ENCODE measurements around the gene GTF2B.
A peak's percentile ranks its signal among the peaks of the same experiment; 100 is the strongest.
"Not testable (repeated sequence)": the region's sequence is repeated elsewhere in the genome, so short reads cannot be mapped to it uniquely, and the experiment has no call there.

GTF2B gene

DNA sequence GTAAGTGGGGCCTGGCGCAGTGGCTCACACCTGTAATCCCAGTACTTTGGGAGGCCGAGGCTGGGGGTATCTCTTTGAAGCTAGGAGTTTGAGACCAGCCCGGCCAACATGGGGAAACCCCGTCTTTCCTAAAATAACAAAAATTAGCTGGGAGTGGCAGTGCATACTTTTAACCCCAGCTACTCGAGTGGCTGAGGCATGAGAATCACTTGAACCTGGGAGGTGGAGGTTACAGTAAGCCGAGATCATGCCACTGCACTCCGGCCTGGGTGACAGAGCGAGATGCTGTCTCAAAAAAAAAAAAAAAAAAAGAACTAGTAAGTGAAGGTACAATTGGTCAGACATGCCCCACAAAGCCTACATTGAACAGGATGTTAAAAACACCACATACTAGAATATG is 10.7 kb downstream of the GTF2B start:
- FAIRE-seq = not testable (repeated sequence)

GRCh38 chr1:88878731-88879130 is 12.6 kb downstream of the GTF2B start:
- no peak for FAIRE-seq

GRCh38 chr1:88877911-88878310 is 13.5 kb downstream of the GTF2B start:
- no peak for FAIRE-seq

DNA sequence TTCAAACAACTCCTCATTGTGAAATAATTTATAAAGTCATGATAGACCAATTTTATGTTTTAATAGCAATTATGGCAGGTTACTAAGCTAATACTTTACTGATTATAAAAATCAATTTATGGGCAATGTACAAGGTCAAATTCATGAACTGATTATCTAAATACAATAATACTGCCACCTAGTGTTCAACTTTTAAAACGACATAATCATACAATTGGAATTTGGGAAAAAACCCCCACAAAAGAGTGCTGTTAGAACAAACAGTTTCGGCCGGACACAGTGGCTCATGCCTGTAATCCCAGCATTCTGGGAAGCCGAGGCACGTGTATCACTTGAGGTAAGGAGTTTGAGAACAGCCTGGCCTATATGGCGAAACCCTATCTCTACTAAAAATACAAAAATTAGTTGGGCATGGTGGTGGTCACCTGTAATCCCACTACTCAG is 14.0 kb downstream of the GTF2B start:
- peak; percentile 69 for FAIRE-seq

- FAIRE-seq = no peak
These were observed 14.6 kb downstream of the GTF2B start for GRCh38 chr1:88876573-88877365.

DNA sequence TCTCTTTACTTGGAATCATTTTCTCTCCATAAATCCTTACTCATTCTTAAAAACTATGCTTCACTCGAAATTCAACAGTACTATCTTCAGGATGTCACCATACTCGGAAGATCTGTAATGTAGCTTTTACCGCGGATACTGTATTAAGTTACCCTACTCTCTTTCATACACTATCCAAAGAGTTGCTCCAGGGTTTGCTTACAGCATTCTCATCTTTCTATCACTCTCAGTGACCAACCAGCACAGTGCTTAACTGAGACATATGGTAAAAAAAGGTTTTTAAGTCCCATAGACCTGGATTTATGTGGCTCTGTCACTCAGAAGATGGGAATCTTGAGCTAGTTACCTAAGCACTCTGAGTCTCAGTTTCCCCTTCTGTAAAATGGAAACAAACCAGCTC is 15.8 kb downstream of the GTF2B start:
- FAIRE-seq = no peak

- FAIRE-seq = no peak
These were observed 17.5 kb downstream of the GTF2B start for GRCh38 chr1:88873737-88874349.

- FAIRE-seq = not testable (repeated sequence)
These were observed 21.7 kb downstream of the GTF2B start for GRCh38 chr1:88869644-88870043.

DNA sequence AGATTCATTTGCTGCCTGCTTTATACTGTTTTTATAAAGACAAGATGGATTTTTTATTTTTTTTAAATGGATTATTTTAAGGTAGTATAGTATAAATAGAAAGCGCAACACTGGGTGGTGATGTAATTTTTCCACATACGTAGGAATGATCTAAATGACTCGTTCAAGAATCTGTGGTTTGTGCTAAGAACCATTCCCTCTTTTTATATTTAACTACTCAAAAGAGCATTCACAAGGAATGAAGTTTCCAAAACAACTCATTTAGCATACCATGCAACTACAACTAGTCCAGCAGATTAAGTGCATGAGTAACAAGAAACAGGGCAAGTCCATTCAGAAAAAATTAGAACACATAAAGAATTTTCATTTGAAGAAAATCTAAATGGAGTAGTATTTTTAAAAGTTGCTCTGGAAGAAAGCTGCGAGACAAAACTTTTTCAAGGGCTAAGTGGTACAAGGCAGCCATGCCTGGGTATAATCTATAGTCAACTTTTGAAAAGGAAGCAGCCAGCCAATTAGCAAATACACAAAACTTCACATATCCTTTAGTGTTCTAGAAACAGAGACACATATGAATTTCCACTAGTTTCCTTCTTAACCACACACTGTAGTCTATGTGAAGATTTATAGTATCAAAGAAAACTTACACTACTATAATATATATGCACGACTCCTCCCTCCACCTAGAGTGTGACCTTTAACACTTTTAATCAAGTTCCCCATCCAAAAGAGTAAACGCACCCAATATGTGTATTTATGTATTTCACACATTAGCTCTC is 23.4 kb downstream of the GTF2B start:
- no peak for FAIRE-seq

GRCh38 chr1:88851303-88852063 is 39.9 kb downstream of the GTF2B start:
- FAIRE-seq = no peak

- FAIRE-seq = no peak
These were observed 43.7 kb downstream of the GTF2B start for GRCh38 chr1:88847643-88848042.

DNA sequence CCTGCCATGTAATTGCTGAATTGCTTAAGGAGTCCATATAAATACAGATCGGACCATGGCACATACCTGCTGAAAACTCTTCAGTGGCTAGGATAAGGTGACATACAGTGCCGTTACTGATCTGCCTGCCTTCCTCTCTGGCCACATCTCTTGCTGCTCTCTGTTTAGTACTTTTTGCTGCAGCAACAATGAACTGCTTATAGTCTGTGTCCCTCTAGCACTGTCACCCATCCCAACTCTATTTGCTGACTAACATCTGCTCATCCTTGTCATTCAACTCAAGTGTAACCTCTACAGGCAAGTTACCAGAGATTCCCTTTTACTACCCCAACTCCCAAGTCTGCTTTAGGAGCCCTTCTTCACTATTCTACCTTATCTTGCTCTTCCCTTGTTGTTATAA is 65.6 kb downstream of the GTF2B start:
- FAIRE-seq = no peak

DNA sequence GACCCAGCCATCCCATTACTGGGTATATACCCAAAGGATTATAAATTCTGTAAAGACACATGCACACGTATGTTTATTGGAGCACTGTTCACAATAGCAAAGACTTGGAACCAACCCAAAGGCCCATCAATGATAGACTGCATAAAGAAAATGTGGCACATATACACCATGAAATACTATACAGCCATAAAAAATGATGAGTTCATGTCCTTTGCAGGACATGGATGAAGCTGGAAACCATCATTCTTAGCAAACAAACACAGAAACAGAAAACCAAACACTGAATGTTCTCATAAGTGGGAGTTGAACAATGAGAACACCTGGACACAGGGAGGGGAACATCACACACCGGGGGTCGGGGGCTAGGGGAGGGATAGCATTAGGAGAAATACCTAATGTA is 71.7 kb downstream of the GTF2B start:
- not testable (repeated sequence) for FAIRE-seq

GRCh38 chr1:88813471-88813870 is 77.9 kb downstream of the GTF2B start:
- FAIRE-seq = no peak

GRCh38 chr1:88812366-88812765 is 79.0 kb downstream of the GTF2B start:
- no peak for FAIRE-seq

GRCh38 chr1:88803444-88803843 is 87.9 kb downstream of the GTF2B start:
- FAIRE-seq = no peak

- FAIRE-seq = no peak
These were observed 88.4 kb downstream of the GTF2B start for GRCh38 chr1:88802950-88803349.
